AG10803 (cell line): ENCODE results near the gene KRT39.

Source experiments
- DNase-seq: peaks from one replicate; pipeline ENCODE4 v3.0.0; 2010; ENCODE audit warnings: low read depth
- H3K4me3 ChIP-seq: 2 replicates; pipeline ENCODE4 v1.5.1; 2011; ENCODE audit warnings: mild to moderate bottlenecking, low read length, control low read depth
- CTCF ChIP-seq: conservative IDR thresholded peaks from 2 replicates; pipeline ENCODE4 v1.5.1; 2011; ENCODE audit warnings: mild to moderate bottlenecking, low read length, control low read depth, inconsistent platforms

The KRT39 gene

GRCh38 chr17:40953881-40954280 is 12.9 kb downstream of the KRT39 start:
- TF ChIP-seq CTCF: no peak
- DNase-seq: peak; percentile 90
- H3K4me3 ChIP-seq: no peak overlapping the region

- no peak overlapping the region for H3K4me3 ChIP-seq
- TF ChIP-seq CTCF: no peak
- peak; percentile 97 for DNase-seq
These were observed 14.1 kb downstream of the KRT39 start for GRCh38 chr17:40952661-40953060.

- no peak for TF ChIP-seq CTCF
- DNase-seq: no peak
- no peak overlapping the region for H3K4me3 ChIP-seq
These were observed 14.6 kb downstream of the KRT39 start for GRCh38 chr17:40952154-40952553.

GRCh38 chr17:40951011-40951622 is 15.6 kb downstream of the KRT39 start:
- no peak overlapping the region for H3K4me3 ChIP-seq
- DNase-seq: no peak
- TF ChIP-seq CTCF: no peak

GRCh38 chr17:40950176-40950575 is 16.6 kb downstream of the KRT39 start:
- no peak overlapping the region for H3K4me3 ChIP-seq
- no peak for TF ChIP-seq CTCF
- DNase-seq: no peak

- DNase-seq: no peak
- no peak for TF ChIP-seq CTCF
- no peak overlapping the region for H3K4me3 ChIP-seq
These were observed 17.3 kb downstream of the KRT39 start for GRCh38 chr17:40949418-40949817.

- TF ChIP-seq CTCF: no peak
- H3K4me3 ChIP-seq: no peak overlapping the region
These were observed 18.8 kb downstream of the KRT39 start for GRCh38 chr17:40947929-40948328.

More at GRCh38 chr17:40947929-40948328, 18.8 kb downstream of the KRT39 start:
- DNase-seq: no peak
